Skin epidermis (tissue), 12 donors: Measurements from ENCODE around the gene HPS6.
"Not testable (repeated sequence)": the region's sequence is repeated elsewhere in the genome, so short reads cannot be mapped to it uniquely, and the experiment has no call there.

ENCODE experiments used
- H3K27ac ChIP-seq, 21 experiments: fragments of 200-600 bp; sonication (generic) in 11 of 21; one replicate each; pipeline ENCODE4 v1.5.0; 2020; ENCODE audit warnings: mild to moderate bottlenecking in 3 of 21, inconsistent platforms in 2 of 21, moderate library complexity in 2 of 21
- H3K4me3 ChIP-seq, 7 experiments: fragments of 200-600 bp; sonication (generic) in 2 of 7; one replicate each; pipeline ENCODE4 v1.5.0; 2020; ENCODE audit warnings: inconsistent platforms in 2 of 7, mild to moderate bottlenecking in 2 of 7, moderate library complexity in 1 of 7

HPS6 gene

GRCh38 chr10:102064868-102065560, at the start of gene HPS6:
HPS6 (plus strand) TSS chr10:102065349; CDS start chr10:102065475, 126 bp downstream.
- peak within 1 kb of the TSS; percentile 60 to 98 (median 95) for H3K27ac ChIP-seq

GRCh38 chr10:102016416-102016815, 48.7 kb upstream of the HPS6 start:
- Histone ChIP-seq H3K27ac (no peak overlapping the region), H3K4me3 (no peak overlapping the region)

More at GRCh38 chr10:102064868-102065560, at the start of gene HPS6:
- peak within 1 kb of the TSS; percentile 82 to 98 (median 93) for H3K4me3 ChIP-seq

GRCh38 chr10:102017295-102017694, 47.9 kb upstream of the HPS6 start:
- Histone ChIP-seq H3K4me3 (no peak overlapping the region), H3K27ac (no peak overlapping the region)

GRCh38 chr10:102020938-102021337, 44.2 kb upstream of the HPS6 start:
- no peak overlapping the region for H3K4me3 ChIP-seq
- H3K27ac ChIP-seq = no peak overlapping the region

GRCh38 chr10:102024799-102025198, 40.4 kb upstream of the HPS6 start:
- peak overlapping the region in 1 of 21 experiments; percentile 26 for H3K27ac ChIP-seq
- H3K4me3 ChIP-seq = no peak overlapping the region

GRCh38 chr10:102027261-102027660, 37.9 kb upstream of the HPS6 start:
- no peak overlapping the region for H3K4me3 ChIP-seq
- no peak overlapping the region for H3K27ac ChIP-seq

- Histone ChIP-seq H3K4me3 (no peak overlapping the region), H3K27ac (no peak overlapping the region)
These were observed 31.4 kb upstream of the HPS6 start for GRCh38 chr10:102033787-102034186.

- H3K4me3 ChIP-seq, H3K27ac ChIP-seq: not testable (repeated sequence)
These were observed 29.3 kb upstream of the HPS6 start for GRCh38 chr10:102035807-102036206.

GRCh38 chr10:102038410-102038809, 26.7 kb upstream of the HPS6 start:
- no peak overlapping the region for H3K27ac ChIP-seq
- no peak overlapping the region for H3K4me3 ChIP-seq

- Histone ChIP-seq H3K27ac (no peak overlapping the region), H3K4me3 (no peak overlapping the region)
These were observed 24.7 kb upstream of the HPS6 start for GRCh38 chr10:102040305-102041050.

GRCh38 chr10:102045292-102045691, 19.9 kb upstream of the HPS6 start:
- H3K27ac ChIP-seq = no peak overlapping the region
- no peak overlapping the region for H3K4me3 ChIP-seq

GRCh38 chr10:102046095-102046494, 19.1 kb upstream of the HPS6 start:
- H3K4me3 ChIP-seq = no peak overlapping the region
- H3K27ac ChIP-seq = no peak overlapping the region

GRCh38 chr10:102054881-102055646, 10.1 kb upstream of the HPS6 start:
- peak overlapping the region; percentile 75 to 99 (median 95) for H3K27ac ChIP-seq
- H3K4me3 ChIP-seq = peak overlapping the region; percentile 65 to 93 (median 77)

GRCh38 chr10:102055647-102056419, 9.3 kb upstream of the HPS6 start, which contains the start of gene ARMH3:
ARMH3 (minus strand) TSS chr10:102056173; CDS start chr10:102040114, 16,059 bp downstream.
- Histone ChIP-seq H3K4me3 (peak within 1 kb of the TSS; percentile 65 to 93 (median 77)), H3K27ac (peak within 1 kb of the TSS; percentile 75 to 99 (median 95))

GRCh38 chr10:102059987-102060386, 5.2 kb upstream of the HPS6 start:
- no peak overlapping the region for H3K4me3 ChIP-seq

GRCh38 chr10:102064503-102064867, 664 bp upstream of the HPS6 start:
- H3K27ac ChIP-seq = peak overlapping the region in 20 of 21 experiments; percentile 40 to 98 (median 95)
- peak overlapping the region in 6 of 7 experiments; percentile 82 to 98 (median 92) for H3K4me3 ChIP-seq

More at GRCh38 chr10:102059987-102060386, 5.2 kb upstream of the HPS6 start:
- no peak overlapping the region for H3K27ac ChIP-seq

- peak overlapping the region; percentile 82 to 98 (median 93) for H3K4me3 ChIP-seq
- peak overlapping the region; percentile 60 to 98 (median 95) for H3K27ac ChIP-seq
These were observed 631 bp downstream of the HPS6 start for GRCh38 chr10:102065561-102066398.

- H3K4me3 ChIP-seq = peak overlapping the region in 6 of 7 experiments; percentile 82 to 98 (median 94)
- H3K27ac ChIP-seq = peak overlapping the region in 17 of 21 experiments; percentile 85 to 98 (median 95)
These were observed 1.4 kb downstream of the HPS6 start for GRCh38 chr10:102066399-102067088.
